Thoracic aorta (tissue), 2 donors: ENCODE data around the gene GSTA1. TPM values are rescaled to one million over a fixed set of nuclear protein-coding genes. Genes with fewer than 3 reads are reported as not detected.
"Not testable (repeated sequence)": the region's sequence is repeated elsewhere in the genome, so short reads cannot be mapped to it uniquely, and the experiment has no call there.

Experiments used
- ATAC-seq: fragments of 150-250 bp; one replicate; pipeline ENCODE4 v1.8.0; 2017; ENCODE audit warnings: low read depth; ENCODE audit not compliant: insufficient number of reproducible peaks, low FRiP score
- DNase-seq: peaks from one replicate; pipeline ENCODE4 v3.0.0-alpha.2; 2020; ENCODE audit warnings: low spot score
- H3K27ac ChIP-seq, 2 donors: fragments of 200-600 bp; sonication (generic); 1 replicate in 1 of 2; 2 replicates in 1 of 2; pipeline ENCODE4 v1.5.1; 2016; ENCODE audit warnings: mild to moderate bottlenecking in 2 of 2, moderate library complexity in 2 of 2
- H3K27me3 ChIP-seq: fragments of 200-600 bp; sonication (generic); replicated peaks from 2 replicates; pipeline ENCODE4 v1.6.0; 2016; ENCODE audit warnings: mild to moderate bottlenecking; ENCODE audit not compliant: insufficient read depth
- H3K36me3 ChIP-seq: fragments of 200-600 bp; sonication (generic); one replicate; pipeline ENCODE4 v1.5.1; 2016
- H3K4me1 ChIP-seq, 2 donors: fragments of 200-600 bp; sonication (generic); 1 replicate in 1 of 2; 2 replicates in 1 of 2; pipeline versions ENCODE4 v1.5.1 to v1.6.0; 2016; ENCODE audit warnings: low read depth in 2 of 2, mild to moderate bottlenecking in 1 of 2; ENCODE audit not compliant: control insufficient read depth in 1 of 2
- H3K4me3 ChIP-seq: fragments of 200-600 bp; sonication (generic); 2 replicates; pipeline ENCODE4 v1.5.1; 2016; ENCODE audit warnings: mild to moderate bottlenecking
- H3K9me3 ChIP-seq: fragments of 200-600 bp; sonication (generic); 2 replicates; pipeline ENCODE4 v1.5.1; 2016
- CTCF ChIP-seq: fragments of 200-600 bp; sonication (generic); IDR thresholded peaks from one replicate; pipeline ENCODE4 v1.5.1; 2019; ENCODE audit warnings: antibody characterized with exemption
- total RNA-seq, 2 donors: library from RNA; depleted of rRNA; stranded (reverse); fragments of >200 nt; gene quantifications; one replicate each; pipeline versions ENCODE4 v1.1.0 to v1.2.3, GENCODE V29; 2016

GSTA1 gene
- not detected for total RNA-seq

GRCh38 chr6:52803668-52804255 lies at the start of gene GSTA1:
TSS of gene GSTA1 (minus strand) at chr6:52803816. CDS start at chr6:52799267, 4,549 bp downstream.
- H3K4me1 ChIP-seq, DNase-seq, H3K36me3 ChIP-seq, H3K27ac ChIP-seq, H3K4me3 ChIP-seq, H3K9me3 ChIP-seq, H3K27me3 ChIP-seq, ATAC-seq: not testable (repeated sequence)

GRCh38 chr6:52849137-52849536 lies 45.5 kb upstream of the GSTA1 start:
- H3K27me3 ChIP-seq: no peaks in the 10 kb centered on the region
- TF ChIP-seq CTCF: no peak

GRCh38 chr6:52846002-52846401 lies 42.4 kb upstream of the GSTA1 start:
- DNase-seq: no peak
- H3K27ac ChIP-seq: no peak overlapping the region

More at GRCh38 chr6:52849137-52849536, 45.5 kb upstream of the GSTA1 start:
- Histone ChIP-seq H3K27ac (no peak overlapping the region), H3K36me3 (no peaks in the 10 kb centered on the region), H3K4me3 (no peak overlapping the region), H3K9me3 (no peaks in the 10 kb centered on the region), H3K4me1 (no peaks in the 10 kb centered on the region)
- ATAC-seq: no peak
- DNase-seq: no peak

GRCh38 chr6:52843605-52844004 lies 40.0 kb upstream of the GSTA1 start:
- Histone ChIP-seq H3K27me3 (no peaks in the 10 kb centered on the region), H3K4me1 (no peaks in the 10 kb centered on the region), H3K36me3 (no peaks in the 10 kb centered on the region), H3K4me3 (no peak overlapping the region), H3K27ac (no peak overlapping the region), H3K9me3 (no peaks in the 10 kb centered on the region)
- ATAC-seq (no peak), DNase-seq (no peak)
- TF ChIP-seq CTCF: no peak

More at GRCh38 chr6:52846002-52846401, 42.4 kb upstream of the GSTA1 start:
- H3K4me3 ChIP-seq: no peak overlapping the region
- no peaks in the 10 kb centered on the region for H3K27me3 ChIP-seq
- no peak for TF ChIP-seq CTCF
- H3K36me3 ChIP-seq: no peaks in the 10 kb centered on the region
- no peaks in the 10 kb centered on the region for H3K4me1 ChIP-seq
- no peak for ATAC-seq
- H3K9me3 ChIP-seq: no peaks in the 10 kb centered on the region

GRCh38 chr6:52840763-52841585 lies 37.4 kb upstream of the GSTA1 start, which contains the start of gene GSTA5:
TSS of gene GSTA5 (minus strand) at chr6:52840813.
- Histone ChIP-seq H3K4me3 (no peak within 1 kb of the TSS), H3K4me1 (no peaks in the 10 kb centered on the region), H3K27ac (no peak within 1 kb of the TSS), H3K36me3 (no peaks in the 10 kb centered on the region), H3K27me3 (no peaks in the 10 kb centered on the region), H3K9me3 (no peaks in the 10 kb centered on the region)
- DNase-seq (no peak), ATAC-seq (no peak)
- TF ChIP-seq CTCF: no peak
